HG03521 (cell line): ENCODE measurements around the gene TMEM8B.

Experiments used
- ATAC-seq: cut with Tn5 transposase; IDR thresholded peaks from one replicate; pipeline ENCODE4 v1.9.1; 2021; ENCODE audit warnings: mild to moderate bottlenecking, moderate library complexity; ENCODE audit not compliant: unreplicated experiment

The TMEM8B gene

GRCh38 chr9:35811381-35812024 is 17.5 kb upstream of the TMEM8B start:
- no peak for ATAC-seq

DNA sequence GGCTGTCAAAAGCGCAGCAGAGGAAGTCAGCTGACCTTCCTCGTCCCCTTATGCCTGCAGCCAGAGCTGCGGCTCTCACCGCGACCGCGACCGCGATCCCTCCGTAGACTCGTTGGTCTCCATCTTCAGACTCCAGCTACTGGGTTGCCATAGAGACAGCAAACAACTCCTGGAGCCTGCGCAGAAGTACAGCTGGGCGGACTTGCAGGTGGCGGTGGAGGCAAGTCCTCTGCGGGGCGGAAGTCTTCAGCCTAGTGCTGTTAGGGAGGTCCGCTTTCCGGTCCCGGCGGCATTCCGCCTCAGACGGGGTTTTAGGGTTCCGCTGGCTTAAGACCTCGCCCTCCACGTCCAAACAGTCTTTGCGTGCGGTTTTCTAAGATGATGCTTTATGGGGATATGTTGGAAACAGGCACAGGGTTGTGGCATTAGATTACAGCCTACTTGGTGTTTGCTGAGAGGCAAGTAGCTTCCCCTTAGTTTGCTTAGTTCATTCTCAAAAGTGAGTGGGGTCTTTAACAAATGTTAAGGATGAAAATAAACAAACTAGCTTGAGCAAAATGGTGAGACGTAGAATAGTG is 16.9 kb upstream of the TMEM8B start, which contains the start of gene SPAG8:
Gene SPAG8, minus strand, starts transcription at position 238 of the 578 bp plus-strand sequence. Its CDS starts 115 bp downstream, at position 123.
- ATAC-seq = peak; percentile 64

DNA sequence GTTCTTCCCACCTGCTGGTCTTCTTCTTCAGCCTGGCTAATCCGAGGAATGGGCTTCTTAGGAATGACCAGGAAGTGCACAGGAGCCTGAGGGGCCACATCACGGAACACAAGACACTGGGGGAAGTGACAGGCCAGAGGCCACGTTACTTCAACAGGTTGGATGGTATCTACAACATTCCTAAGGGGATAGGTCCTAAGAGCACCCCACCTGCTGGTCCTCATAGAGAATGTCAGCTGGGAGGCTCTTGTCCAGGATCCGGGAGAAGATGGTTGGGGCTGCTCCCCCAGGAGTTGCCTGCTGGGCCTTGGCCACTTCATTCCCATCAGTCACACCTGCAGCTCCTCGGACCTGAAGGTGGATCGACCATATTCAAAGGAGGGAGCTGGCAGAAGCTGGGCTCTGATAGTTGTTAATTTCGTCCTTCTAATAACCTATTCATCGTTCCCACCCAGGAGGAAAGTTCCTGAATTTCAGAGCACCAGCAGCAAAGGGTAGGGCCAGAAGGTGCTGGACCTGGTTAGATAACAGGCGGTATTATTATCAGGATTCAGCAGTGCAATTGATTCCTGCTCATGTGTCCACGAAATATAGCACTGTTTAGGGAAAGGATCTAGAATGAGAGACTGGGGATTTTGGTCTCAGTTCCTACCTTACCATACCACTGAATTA is 15.5 kb upstream of the TMEM8B start:
- no peak for ATAC-seq

- ATAC-seq = peak; percentile 16
These were observed 14.8 kb upstream of the TMEM8B start for GRCh38 chr9:35814106-35814840.

DNA sequence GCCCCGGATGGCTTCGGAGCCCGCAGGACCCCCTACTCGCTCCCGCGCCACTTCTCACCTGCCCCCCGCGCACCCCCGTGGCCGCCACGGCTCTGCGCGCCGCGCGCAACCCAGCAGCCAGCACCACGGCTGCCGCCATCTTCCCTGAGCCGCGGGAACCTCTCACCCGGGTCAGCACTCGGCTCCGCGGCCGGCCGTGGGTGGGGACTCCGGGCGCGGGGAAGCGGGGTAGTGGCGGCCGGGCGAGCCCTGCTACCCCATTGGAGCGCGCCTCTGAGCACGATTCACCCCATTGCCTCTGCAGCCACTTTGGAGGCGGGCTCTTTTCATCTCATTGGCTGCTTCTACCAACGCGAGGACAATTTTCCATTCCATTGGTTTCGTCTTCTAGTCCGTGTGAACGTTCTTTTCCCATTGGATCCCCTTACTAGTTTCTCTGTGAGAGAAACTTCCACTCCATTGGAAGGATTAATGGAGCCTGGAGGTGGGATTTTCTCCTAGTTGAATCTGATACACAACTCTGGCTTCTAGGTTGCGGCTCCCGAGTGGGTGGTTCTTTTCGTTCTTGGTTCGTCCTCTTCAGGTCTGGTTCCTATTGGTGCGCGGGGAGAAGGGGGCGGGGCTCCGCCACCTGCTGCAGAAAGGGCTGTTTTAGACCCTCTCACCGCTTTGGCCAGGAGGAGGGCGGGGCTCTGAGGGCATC is 14.0 kb upstream of the TMEM8B start, which contains the start of gene HINT2:
Gene HINT2, minus strand, starts transcription at position 202 of the 703 bp plus-strand sequence. Its CDS starts 63 bp downstream, at position 139.
- peak; percentile 67 for ATAC-seq

DNA sequence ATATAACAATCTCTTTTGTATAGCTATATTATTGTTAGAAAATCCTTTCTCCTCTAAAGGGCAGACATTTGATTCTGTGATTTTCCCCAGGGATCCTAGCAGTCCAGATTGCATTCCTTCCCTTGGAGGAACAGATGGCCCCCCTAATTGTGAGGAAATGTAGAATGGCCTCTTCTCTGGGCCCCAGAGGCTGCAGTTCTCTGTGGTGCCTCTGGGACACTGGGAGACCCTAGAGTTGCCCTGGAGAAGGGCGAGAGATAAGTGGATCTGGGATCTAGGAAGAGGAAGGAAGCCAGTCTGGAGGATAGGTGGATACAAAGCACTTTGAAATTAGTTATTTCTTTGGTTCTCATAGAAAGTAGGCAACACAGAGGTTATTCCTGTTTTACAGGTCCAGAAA is 12.3 kb upstream of the TMEM8B start:
- no peak for ATAC-seq

GRCh38 chr9:35818341-35818740 is 10.7 kb upstream of the TMEM8B start:
- no peak for ATAC-seq

GRCh38 chr9:35820076-35820475 is 9.0 kb upstream of the TMEM8B start:
- no peak for ATAC-seq

DNA sequence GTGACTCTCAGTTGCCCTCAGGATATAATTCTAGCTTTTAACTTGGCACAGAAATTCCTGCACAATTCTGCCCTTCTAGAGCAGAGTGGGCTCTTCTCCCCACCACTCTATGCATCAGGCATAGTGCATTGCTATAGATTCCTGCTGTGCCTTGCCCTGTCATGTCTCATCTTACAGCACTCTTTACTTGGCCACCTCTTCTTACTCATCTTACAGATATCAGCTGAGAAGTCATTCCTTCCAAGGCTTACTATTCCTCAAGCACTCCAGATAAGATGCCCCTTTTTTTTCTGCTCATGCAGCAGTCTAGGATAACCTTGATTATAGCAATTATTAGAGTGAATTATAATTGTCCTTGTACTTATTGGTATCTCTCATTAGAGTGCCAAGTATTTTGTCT is 6.1 kb upstream of the TMEM8B start:
- ATAC-seq = no peak

DNA sequence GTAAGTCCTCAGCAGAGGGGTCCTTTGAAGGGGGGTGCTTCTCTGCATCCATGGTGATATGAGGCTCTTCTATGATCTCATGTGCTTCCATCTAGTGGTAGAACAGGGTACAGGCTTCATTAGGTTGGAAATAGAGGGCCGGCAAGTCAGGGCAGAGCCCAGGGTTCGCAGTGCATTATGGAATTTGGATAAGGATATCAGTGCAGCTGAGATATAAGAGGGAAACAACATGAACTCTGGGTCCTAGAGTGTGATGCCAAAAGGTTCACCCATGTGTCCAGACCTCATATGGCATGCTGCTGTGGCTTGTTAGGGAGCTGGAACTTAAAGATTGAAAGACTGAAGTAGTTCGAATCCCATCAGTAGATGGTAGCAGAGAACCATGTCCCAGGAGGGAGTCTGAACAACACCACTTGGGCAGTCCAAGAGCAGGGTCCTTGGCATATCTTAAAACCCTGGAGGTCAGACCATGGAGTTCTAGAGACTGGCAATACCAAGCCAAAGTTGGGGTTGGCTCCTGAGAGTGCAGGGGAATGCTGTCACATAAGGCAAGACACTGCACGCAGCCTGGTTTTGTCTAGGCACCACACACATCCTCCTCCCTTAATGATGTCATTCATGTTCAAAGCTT is 2.8 kb upstream of the TMEM8B start:
- peak; percentile 33 for ATAC-seq

- no peak for ATAC-seq
These were observed 1.5 kb upstream of the TMEM8B start for GRCh38 chr9:35827486-35827885.

DNA sequence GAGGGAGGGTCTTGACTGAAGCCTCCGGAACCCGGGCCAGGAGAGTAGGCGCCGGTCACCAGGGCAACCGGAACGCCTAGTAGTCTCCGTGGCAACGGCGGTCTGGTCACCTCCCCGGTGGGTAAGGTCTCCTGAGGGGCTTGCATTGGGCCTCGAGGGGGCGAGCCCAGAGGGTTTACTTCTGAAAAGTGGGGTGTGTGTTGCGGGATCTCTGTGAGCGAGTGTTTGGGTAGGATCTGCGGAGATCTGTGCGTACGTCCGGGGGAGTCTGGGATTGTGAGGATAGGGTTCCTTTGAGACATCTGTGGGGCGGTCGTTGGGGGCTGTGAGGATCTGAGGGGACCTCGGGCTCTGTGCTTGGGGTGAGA is 328 bp upstream of the TMEM8B start, which contains the start of gene FAM221B:
Gene FAM221B, minus strand, starts transcription at position 17 of the 368 bp plus-strand sequence. CDS start 2,571 bp downstream, outside the sequence.
- ATAC-seq = peak; percentile 6

DNA sequence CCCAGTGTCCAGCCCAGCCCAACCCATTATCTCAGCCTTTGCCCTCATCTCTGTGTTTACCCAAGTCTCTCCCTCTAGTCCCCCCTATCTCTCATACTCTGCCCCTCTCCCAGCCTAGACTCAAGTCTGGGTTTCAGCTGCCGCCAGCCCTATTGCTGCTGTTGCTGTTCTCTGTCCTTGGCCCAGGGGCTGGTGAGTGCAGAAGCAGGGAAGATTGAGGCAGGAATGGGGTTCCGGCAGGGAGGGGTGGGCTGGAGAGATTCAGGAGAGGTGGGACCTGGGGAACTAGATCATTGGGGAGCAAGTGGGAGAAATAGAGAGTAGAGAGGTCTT is 702 bp downstream of the TMEM8B start:
- ATAC-seq = no peak

DNA sequence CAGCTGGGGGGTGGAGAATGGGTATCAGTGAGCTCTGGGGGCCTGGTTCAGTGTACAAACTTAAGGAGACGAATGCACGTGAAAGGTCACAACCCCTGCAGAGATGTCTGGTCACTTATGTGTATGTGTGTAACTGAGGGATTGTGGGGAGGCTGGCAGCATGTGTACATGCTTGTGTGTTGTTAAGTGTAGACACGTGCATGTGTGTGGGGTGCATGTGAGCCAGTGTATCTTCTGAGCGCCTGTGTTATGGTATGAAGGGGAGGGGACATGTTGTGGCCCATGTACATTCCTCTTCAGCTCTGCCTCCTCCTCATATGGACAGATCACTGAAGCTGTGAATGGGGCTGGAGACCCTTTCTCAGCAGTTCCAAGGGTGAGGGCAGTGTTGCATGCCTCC is 2.0 kb downstream of the TMEM8B start:
- no peak for ATAC-seq

DNA sequence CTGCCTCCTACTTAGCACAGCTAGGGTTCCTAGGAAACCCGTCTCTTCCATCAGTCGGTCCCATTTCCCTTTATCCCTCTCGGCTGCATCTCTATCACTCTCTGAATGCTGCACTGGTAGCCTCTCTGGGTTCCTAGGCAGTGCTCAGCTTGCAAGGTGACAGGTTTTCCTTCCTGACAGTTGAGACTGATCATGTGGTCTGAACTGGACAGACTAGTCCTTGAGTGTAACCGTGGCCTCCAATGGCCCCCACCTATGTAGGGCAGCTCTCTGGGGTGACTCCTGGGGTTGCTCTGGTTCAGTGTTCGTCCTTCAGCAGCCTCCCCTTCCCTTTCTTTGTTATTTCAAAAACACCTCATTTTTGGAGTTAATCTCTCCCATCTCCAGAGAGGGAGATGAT is 3.8 kb downstream of the TMEM8B start:
- ATAC-seq = no peak

DNA sequence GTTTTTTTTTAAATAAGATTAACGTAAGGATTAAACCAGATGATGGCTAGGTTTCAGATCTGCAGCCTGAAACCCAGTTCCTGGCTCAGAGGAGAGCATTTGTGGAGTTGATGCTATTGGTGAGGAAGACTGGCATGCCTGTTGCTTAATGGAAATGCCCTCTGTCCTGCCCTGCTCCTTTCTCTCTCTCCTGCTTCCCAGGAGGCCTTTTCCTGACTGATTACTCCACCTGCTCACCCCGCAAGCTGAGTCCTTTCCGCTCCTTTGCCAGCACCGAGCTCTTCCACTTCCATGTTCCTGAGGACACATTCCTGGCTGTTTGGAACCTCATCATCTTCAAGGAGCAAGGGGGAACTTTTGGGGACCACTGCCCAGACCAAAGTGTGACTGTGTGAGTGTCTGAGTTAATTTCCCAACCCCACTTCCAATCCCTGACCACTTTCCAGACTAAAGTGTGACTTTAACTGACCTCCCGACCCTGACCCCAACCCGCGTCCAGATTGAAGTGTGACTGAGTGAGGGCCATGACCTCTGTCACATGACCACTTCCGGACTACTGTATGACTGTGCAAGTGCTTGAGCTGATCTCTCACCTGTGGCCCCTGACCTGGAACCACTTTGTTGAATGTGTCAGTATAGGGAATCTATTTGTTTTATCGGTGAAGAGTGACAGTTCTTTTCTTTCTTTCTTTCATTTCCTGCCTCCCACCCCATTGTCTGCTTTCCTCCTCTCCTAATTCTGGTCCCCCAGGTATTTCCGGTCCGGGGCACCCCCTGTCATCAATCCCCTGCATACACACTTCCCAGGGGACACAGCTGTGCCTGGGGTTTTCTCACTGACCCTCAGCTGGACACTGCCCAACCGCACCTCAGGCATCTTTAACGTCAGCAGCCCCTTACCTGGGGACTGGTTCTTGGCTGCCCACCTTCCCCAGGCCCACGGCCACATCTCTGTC is 5.5 kb downstream of the TMEM8B start:
- ATAC-seq = no peak

DNA sequence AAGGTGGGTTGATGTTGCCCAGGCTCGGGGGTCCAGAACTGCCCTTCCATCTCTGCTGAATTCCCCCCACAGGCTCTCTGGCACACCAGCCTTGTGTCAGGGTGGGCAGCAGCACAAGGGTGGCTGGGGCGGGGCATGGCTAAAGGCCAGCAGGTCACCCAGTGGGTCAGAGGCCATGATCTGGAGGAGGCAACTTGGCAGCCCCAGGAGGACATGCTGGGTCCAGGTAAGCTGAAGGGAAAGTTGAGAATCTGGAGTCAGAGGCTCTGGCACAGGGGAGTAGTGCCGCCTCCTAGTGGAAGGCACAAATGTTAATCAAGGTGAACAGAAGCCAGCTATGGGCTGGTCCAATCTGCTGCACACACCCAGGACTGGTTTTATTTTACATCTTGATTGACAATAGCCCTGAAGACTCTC is 6.2 kb downstream of the TMEM8B start:
- no peak for ATAC-seq

DNA sequence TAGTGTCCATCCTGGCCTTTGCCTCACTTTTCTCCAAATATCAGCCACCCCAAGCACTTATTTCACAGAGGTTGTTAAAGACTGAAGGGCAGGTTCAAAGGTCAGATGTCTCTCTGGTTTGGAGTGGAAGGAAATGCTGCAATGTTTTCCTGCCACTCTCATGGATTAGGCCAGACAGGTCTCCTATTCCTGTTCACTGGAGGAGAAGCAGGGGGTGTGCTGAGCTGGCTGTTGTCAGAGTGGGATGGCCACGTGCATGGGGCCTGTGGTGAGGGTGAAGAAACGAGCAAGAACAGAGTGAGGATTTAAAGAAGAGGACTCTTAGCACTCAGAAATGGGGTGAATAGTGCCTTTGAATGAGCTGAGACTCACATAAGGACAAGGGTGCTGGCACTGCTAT is 6.7 kb downstream of the TMEM8B start:
- ATAC-seq = no peak

DNA sequence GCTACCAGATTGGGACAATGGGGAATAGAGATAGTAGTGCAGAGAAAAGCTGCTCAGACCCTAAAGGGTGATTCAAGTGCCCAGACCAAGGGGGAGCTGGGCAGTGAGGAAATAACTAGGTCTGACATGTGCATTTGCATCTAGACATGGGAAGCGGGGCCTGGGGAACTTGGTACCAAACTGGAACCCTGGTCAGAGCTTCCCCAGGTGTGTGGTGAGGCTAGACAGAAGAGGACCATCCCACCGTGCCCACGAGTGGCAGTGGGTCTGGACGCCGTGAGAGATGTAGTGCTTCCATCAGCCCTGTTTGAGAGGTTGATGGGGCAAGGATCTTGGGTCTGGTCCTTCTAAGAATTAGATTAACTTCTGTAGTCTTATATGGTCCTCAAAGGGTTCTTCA is 7.6 kb downstream of the TMEM8B start:
- ATAC-seq = no peak
